ENCODE results near the gene IPCEF1.
"Not testable (repeated sequence)": the region's sequence is repeated elsewhere in the genome, so short reads cannot be mapped to it uniquely, and the experiment has no call there.

Gene IPCEF1

DNA sequence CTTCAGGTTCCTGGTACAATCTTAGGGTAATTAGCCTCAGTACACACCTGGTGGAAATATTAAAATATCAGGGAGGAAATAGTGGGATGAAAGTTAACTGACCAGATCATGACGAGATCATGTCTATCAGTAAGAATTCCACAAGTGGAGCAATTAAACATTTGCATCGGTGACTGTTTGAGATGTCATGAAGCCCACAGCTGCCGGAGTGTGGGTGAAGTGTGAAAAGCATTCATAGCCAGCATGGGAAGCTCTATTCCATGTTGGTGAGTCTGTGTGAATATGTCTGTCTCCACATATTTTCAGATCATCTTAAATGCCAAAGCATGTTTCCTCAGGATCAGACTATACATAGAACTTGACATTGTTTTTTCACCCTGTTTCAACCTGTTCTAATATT lies 142.8 kb downstream of the IPCEF1 start:
- H3K4me3 ChIP-seq (ENCODE audit: low read depth, low read length) = no peak overlapping the region
- no peak for TF ChIP-seq CTCF (IDR thresholded peaks at IDR 0.05; ENCODE audit: borderline replicate concordance, insufficient read depth, low read depth, low read length)

GRCh38 chr6:154210678-154211077 lies 145.9 kb downstream of the IPCEF1 start:
- TF ChIP-seq CTCF (IDR thresholded peaks at IDR 0.05; ENCODE audit: borderline replicate concordance, insufficient read depth, low read depth, low read length) = no peak
- no peak overlapping the region for H3K4me3 ChIP-seq (ENCODE audit: low read depth, low read length)

DNA sequence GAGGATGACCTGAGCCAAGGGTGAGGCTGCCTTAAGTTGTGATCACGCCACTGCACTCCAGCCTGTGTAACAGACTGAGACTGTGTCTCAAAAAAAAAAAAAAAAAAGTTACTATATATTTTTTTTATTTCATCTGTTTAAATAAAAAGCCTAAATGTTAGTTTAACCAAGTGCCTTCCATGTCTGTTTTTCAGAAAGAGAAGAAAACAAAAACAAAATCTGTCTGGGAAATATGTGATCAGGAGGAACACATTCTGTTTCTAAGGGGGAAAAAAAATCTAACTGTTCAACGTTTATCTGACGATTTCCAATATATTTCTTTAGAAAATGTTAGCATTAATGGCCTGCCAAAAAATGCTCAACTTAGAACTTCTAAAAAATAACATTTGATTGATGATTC lies 147.0 kb downstream of the IPCEF1 start:
- no peak for TF ChIP-seq CTCF (IDR thresholded peaks at IDR 0.05; ENCODE audit: borderline replicate concordance, insufficient read depth, low read depth, low read length)

GRCh38 chr6:154206996-154207395 lies 149.6 kb downstream of the IPCEF1 start:
- no peak for TF ChIP-seq CTCF (IDR thresholded peaks at IDR 0.05; ENCODE audit: borderline replicate concordance, insufficient read depth, low read depth, low read length)
- H3K4me3 ChIP-seq (ENCODE audit: low read depth, low read length) = no peak overlapping the region

More for the DNA sequence above, 147.0 kb downstream of the IPCEF1 start:
- no peak overlapping the region for H3K4me3 ChIP-seq (ENCODE audit: low read depth, low read length)

DNA sequence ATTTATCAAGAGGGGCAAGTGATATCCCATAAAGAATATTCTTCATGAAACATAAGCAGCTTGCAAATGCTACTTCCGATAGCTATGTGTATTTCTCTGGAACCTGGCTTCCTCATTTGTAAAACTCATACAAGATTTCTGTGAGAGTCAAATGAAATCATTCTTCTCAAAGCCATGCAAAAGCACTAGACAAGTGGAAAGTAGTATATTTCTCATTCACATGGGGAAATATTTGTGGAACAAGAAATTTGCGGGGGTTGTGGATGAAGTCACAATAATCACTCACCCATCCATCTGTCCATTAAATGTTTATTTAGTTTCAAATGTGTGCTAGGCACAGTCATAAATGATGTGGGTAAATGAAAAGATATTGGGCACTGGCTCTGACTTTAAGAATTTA lies 150.5 kb downstream of the IPCEF1 start:
- TF ChIP-seq CTCF (IDR thresholded peaks at IDR 0.05; ENCODE audit: borderline replicate concordance, insufficient read depth, low read depth, low read length) = no peak
- no peak overlapping the region for H3K4me3 ChIP-seq (ENCODE audit: low read depth, low read length)

DNA sequence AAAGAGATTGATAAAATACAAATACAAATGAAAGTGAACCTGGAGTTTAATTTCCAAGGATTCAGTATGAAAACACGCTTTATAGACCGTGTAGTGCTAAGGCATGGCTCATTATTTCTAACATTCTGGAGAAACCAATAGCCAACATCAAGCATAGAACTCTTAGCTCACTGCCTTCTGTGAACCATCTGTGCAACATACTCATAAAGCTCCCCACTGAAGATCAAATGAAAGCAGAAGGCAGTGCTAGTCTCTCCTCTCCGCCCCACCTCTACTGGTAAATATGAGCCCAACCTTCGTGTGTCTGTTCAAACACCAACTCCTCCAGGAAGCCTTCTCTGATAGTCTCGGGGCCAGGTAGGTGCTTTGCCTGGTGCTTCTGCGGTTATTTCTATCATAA lies 153.6 kb downstream of the IPCEF1 start:
- H3K4me3 ChIP-seq (ENCODE audit: low read depth, low read length) = no peak overlapping the region

DNA sequence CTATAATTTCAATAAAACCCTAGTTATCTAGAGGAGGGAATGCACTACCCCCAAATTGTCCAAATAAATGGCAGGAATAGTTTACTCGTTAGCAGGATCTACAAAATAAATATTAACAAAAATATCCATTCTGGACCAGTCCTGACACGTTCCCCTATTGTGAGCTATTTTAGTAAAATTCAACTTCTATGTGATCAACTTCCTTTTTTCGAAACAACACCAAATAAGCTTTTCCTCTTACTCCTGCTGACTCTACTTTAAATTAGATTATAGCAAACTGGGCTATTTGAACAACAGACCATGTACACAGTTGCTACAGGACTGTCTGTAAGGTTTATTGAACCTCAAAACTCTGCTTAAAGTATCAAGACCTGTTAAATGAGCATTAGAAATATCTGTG lies 154.3 kb downstream of the IPCEF1 start:
- no peak overlapping the region for H3K4me3 ChIP-seq (ENCODE audit: low read depth, low read length)
- TF ChIP-seq CTCF (IDR thresholded peaks at IDR 0.05; ENCODE audit: borderline replicate concordance, insufficient read depth, low read depth, low read length) = no peak

More for the DNA sequence above, 153.6 kb downstream of the IPCEF1 start:
- no peak for TF ChIP-seq CTCF (IDR thresholded peaks at IDR 0.05; ENCODE audit: borderline replicate concordance, insufficient read depth, low read depth, low read length)

DNA sequence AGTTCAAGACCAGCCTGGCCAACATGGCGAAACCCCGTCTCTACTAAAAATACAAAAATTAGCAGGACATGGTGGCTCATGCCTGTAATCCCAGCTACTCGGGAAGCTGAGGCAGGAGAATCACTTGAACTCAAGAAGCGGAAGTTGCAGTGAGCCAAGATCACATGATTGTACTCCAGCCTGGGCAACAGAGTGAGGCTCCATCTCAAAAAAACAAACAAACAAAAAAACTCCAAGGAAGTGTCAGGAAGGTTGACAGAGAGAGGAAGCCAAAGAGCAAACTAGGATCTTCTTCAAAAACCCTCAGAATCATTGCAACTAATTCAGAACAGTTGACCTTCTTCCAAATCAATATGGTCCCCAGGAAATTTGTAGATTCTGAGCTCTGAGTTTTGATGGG lies 154.9 kb downstream of the IPCEF1 start:
- not testable (repeated sequence) for H3K4me3 ChIP-seq (ENCODE audit: low read depth, low read length)
